GM19035 (cell line): ENCODE results near the gene SRRM4.
"Not testable (repeated sequence)": the region's sequence is repeated elsewhere in the genome, so short reads cannot be mapped to it uniquely, and the experiment has no call there.

Experiments
- ATAC-seq: cut with Tn5 transposase; IDR thresholded peaks from one replicate; pipeline ENCODE4 v1.9.1; 2021; ENCODE audit not compliant: unreplicated experiment

Gene SRRM4

DNA sequence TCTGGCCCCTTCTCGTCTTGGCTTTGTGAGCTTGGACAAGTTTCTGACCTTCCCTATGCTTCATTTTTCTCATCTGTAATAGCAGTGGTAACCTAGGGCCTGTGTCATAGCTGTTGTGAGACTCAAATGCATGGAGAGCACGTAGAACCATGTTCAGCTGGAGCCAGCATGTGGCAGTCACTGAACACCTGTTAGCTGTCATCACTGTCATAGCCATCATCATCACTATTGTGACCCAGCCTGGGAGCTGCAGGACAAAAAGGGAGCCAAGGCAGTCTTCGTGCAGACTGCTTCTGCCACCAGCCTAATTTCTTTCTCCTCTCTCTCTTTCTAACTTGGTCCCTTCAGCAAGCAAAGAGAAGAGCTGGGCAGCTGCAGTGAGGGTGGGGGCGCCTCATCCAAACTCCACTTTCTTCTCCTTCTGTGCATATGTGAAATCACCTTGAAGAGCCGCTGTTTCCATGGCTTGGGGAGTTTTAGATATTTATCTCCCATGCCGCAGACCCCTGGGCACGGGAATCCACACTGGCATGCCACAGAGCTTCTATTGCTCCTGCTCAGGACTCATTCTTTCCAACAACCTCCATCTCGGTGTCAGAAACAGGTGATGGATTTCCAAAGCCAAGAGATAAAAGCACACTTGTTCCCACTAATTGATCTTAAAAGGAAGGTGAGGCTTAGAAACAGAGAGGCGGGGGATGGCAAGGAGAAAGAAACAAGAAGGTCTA, 87.0 kb downstream of the SRRM4 start:
- ATAC-seq: no peak

DNA sequence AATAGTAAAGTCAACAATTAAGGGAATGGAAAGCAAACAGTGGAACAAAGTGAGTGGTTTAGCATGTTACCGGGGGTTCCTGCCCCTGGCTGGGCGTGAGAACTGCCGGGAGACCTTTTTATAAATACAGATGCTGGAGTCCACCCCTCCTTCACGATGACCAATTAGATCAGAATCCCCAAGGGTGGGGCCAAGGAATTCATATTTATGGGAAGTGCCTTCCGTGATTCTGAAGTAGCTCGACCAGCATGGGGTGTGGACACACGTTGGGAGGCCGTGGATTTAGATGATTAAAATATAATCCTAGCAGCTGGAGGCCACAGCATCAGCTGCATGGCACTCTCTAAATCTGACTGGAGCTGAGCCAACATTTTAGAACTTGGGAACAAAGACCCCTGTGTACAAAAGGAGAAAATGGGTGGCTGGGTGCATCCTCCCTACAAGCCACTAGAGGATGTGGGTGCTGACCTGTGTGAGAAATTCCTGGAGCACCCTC, 87.9 kb downstream of the SRRM4 start:
- ATAC-seq: no peak

DNA sequence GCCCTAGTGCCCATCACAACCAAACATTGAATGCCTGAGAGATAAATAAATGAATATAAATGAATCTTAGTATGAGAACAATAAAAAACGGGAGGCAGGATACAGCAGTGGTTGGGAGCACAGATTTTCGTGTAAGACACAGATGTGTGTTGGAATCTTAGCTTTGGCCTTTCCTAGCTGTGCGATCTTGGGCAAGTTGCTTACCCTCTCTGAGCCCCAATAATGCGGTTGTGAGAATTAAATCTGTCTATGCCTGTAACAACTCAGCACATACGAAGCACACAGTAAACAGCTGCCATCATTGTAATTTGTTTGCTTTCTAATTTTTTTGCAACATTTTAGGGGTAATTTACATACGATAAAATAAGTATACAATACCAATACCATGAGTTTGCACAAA, 89.8 kb downstream of the SRRM4 start:
- ATAC-seq: no peak

- no peak for ATAC-seq
Observed at GRCh38 chr12:119071638-119072231, 90.4 kb downstream of the SRRM4 start.

- ATAC-seq: no peak
Observed at GRCh38 chr12:119072440-119072839, 91.1 kb downstream of the SRRM4 start.

DNA sequence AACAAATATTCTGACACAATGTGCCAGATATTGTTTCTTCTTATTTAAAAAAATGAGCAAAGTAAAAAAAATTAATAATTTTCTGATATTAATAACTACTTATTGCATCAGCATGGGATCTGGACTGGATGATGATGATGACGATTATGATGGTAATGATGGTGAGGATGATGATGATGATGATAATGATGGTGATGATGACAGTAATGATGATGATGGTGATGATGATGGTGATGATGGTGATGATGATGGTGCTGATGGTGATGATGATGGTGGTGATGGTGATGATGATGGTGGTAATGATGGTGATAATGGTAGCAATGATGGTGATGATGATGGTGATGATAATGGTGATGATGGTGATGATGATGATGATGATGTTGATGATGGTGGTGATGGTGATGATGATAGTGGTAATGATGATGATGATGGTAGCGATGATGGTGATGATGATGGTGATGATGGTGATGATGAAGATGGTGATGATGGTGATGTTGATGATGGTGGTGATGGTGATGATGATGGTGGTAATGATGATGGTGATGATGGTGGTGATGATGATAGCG, 94.0 kb downstream of the SRRM4 start:
- ATAC-seq: no peak

- ATAC-seq: no peak
Observed at GRCh38 chr12:119075918-119076317, 94.6 kb downstream of the SRRM4 start.

- ATAC-seq: no peak
Observed at GRCh38 chr12:119079530-119079929, 98.2 kb downstream of the SRRM4 start.

DNA sequence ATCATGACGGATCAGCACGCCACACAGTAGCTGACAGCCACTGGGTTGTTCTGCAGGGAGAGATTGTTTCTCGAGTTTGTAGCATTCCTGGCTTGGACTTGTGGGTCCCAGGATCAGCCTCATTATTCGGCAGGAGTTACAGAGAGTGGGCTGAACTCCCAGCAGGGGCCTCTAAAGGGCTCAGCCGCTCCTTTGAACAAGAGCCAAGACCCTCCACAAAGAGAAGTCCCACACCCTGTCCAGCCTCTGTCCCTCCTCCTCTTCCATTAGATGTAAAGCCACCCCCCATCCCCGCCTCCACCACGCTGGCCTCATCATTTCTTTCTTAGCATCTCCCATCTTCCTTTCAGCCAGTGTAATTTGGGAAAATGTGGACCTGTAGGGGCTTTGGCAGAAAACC, 100.7 kb downstream of the SRRM4 start:
- no peak for ATAC-seq

GRCh38 chr12:119082496-119082895, 101.2 kb downstream of the SRRM4 start:
- no peak for ATAC-seq

GRCh38 chr12:119088685-119089379, 107.5 kb downstream of the SRRM4 start:
- no peak for ATAC-seq

GRCh38 chr12:119089380-119090013, 108.2 kb downstream of the SRRM4 start:
- ATAC-seq: no peak

DNA sequence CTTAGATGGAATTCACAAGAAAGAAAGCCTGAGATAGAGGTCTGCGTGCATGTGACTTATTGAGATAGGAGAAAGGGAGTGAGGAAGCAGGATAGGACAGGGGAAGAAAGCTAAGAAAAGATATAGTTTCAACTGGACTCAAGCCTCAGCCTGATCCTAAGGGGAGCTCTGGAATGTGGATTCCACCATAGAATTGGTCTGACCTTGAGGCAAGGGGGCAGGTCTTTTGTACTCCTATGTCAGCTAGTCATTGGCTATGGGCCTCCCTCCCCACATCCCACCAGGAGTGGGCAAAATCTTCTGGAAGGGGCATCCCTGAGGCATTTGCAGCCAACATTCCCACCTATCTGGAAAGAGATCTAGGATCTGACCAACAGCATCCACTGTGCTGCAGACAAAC, 108.9 kb downstream of the SRRM4 start:
- ATAC-seq: no peak

DNA sequence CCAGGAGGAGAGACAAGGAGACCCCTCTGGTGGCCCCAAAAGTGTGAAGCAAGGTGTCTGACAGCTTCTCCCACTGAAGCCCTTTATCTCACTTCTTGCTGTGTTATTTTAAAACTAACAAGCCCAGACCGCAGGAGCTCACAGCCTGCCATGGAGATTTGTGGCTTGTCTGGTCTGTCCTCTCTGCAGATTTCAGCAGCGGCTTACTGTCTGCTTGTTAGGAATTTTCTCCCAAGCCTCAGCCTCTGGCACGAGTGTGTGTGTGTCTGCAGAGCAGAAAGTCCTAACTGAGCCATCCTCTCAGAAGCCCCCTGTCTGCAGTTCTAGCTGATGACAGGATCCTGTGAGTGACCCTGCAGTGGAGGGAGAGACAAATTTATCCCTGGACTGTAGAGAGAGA, 109.5 kb downstream of the SRRM4 start:
- no peak for ATAC-seq

DNA sequence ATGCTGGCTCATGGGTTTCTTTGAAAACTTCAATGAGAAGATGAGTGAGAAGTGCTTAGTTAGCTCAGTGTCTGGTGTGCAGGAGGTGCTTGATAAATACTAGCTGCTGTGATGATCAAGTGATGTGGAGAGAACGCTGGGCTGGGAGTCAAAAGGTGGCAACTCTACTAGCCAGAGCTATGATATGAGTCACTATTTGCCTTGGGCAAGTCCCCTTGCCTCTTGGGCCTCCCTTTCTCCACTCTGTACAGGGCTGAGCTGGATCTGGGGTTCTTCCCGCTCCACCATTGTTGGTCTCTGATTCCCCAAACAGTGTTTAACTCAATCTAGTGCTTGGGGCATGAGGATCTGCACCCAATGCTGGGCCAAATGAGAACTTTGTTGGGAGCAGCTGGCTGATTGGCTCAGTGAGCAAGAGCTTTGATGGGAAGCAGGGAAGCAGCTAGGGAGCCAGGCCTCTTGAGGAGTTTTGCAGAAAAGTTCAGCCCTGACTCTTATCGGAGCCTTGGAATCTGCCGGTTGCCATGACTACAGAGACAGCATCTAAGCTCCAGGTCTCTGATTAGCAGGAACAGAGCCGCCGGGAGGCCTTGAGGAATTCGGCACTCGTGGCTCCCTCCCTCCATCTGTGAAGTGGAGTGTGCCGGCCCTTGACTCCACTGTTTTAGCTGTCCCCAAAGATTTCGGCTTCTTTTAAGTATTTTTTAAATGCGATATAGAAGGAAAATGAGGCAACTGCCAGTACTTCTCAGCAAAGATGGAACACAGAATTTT, 115.3 kb downstream of the SRRM4 start:
- no peak for ATAC-seq

GRCh38 chr12:119100933-119101332, 119.6 kb downstream of the SRRM4 start:
- no peak for ATAC-seq

DNA sequence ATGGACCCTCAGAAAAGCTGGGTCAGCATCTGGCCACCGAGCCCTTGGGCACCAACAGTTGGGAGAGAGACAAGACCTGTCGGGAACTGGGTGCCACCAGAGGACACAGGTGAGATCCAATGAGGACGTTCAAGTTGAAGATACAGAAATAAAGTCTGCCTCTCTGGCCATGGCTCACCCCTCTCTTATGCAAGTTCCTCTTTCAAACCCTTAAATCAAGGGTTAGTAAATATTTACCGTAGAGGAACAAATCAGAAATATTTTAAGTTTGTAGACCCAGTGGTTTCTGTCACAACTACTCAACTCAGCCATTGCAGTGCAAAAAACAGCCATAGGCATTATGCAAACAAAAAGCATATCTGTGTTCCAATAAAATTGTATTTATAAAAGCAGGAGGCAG, 120.9 kb downstream of the SRRM4 start:
- ATAC-seq: no peak

- no peak for ATAC-seq
Observed at GRCh38 chr12:119102714-119103113, 121.4 kb downstream of the SRRM4 start.

GRCh38 chr12:119104969-119105368, 123.6 kb downstream of the SRRM4 start:
- not testable (repeated sequence) for ATAC-seq

- no peak for ATAC-seq
Observed at GRCh38 chr12:119113496-119113986, 132.2 kb downstream of the SRRM4 start.
